ENCODE results near the gene ATF1.

Gene ATF1

GRCh38 chr12:50763639-50764285 is at the start of gene ATF1:
TSS of gene ATF1 (plus strand) at chr12:50764101. CDS start at chr12:50780146, 16,045 bp downstream.
- peak; percentile 85 for DNase-seq

GRCh38 chr12:50715174-50715573 is 48.7 kb upstream of the ATF1 start:
- no peak for DNase-seq

- DNase-seq = no peak
Observed at GRCh38 chr12:50718760-50719159, 45.1 kb upstream of the ATF1 start.

- no peak for DNase-seq
Observed at GRCh38 chr12:50720085-50720484, 43.8 kb upstream of the ATF1 start.

- no peak for DNase-seq
Observed at GRCh38 chr12:50720501-50720900, 43.4 kb upstream of the ATF1 start.

GRCh38 chr12:50723865-50724264 is 40.0 kb upstream of the ATF1 start:
- DNase-seq = no peak

- DNase-seq = no peak
Observed at GRCh38 chr12:50725011-50725942, 38.6 kb upstream of the ATF1 start.

GRCh38 chr12:50727466-50727865 is 36.4 kb upstream of the ATF1 start:
- no peak for DNase-seq

GRCh38 chr12:50728417-50728816 is 35.5 kb upstream of the ATF1 start:
- DNase-seq = no peak

- no peak for DNase-seq
Observed at GRCh38 chr12:50728841-50729240, 35.1 kb upstream of the ATF1 start.

- no peak for DNase-seq
Observed at GRCh38 chr12:50732591-50732990, 31.3 kb upstream of the ATF1 start.

- no peak for DNase-seq
Observed at GRCh38 chr12:50733706-50734105, 30.2 kb upstream of the ATF1 start.

- no peak for DNase-seq
Observed at GRCh38 chr12:50734409-50735263, 29.3 kb upstream of the ATF1 start.

GRCh38 chr12:50739611-50740010 is 24.3 kb upstream of the ATF1 start:
- DNase-seq = no peak

GRCh38 chr12:50740307-50740706 is 23.6 kb upstream of the ATF1 start:
- no peak for DNase-seq

- DNase-seq = no peak
Observed at GRCh38 chr12:50742776-50743175, 21.1 kb upstream of the ATF1 start.

GRCh38 chr12:50745861-50746260 is 18.0 kb upstream of the ATF1 start:
- DNase-seq = no peak

- DNase-seq = no peak
Observed at GRCh38 chr12:50746431-50746830, 17.5 kb upstream of the ATF1 start.

- no peak for DNase-seq
Observed at GRCh38 chr12:50747817-50748216, 16.1 kb upstream of the ATF1 start.

- no peak for DNase-seq
Observed at GRCh38 chr12:50749459-50749882, 14.4 kb upstream of the ATF1 start.

- DNase-seq = no peak
Observed at GRCh38 chr12:50750366-50750765, 13.5 kb upstream of the ATF1 start.

GRCh38 chr12:50751948-50752721 is 11.8 kb upstream of the ATF1 start:
- DNase-seq = no peak
